ENCODE data around the gene MRPL36.

GRCh38 chr5:1804001-1804690 is 4.5 kb upstream of the MRPL36 start:
- no peak for TF ChIP-seq POLR2A (IDR thresholded peaks at IDR 0.05; ENCODE audit: low read depth, low read length)
- no peak for TF ChIP-seq TAF1 (IDR thresholded peaks at IDR 0.05; ENCODE audit: borderline replicate concordance, low read depth, low read length)
- no peak for TF ChIP-seq POLR2AphosphoS5 (IDR thresholded peaks at IDR 0.05; ENCODE audit: low read depth, low read length)

Measured in GM12892 (cell line).